Rectal smooth muscle tissue (tissue), 1 donor: Measurements from ENCODE around the gene C3orf22.
"Not testable (repeated sequence)": the region's sequence is repeated elsewhere in the genome, so short reads cannot be mapped to it uniquely, and the experiment has no call there.

ENCODE experiments used
- H3K27ac ChIP-seq: one replicate; pipeline ENCODE4 v1.7.0; 2013; ENCODE audit warnings: low read depth, low read length, inconsistent platforms
- H3K27me3 ChIP-seq: one replicate; pipeline ENCODE4 v1.7.0; 2013; ENCODE audit warnings: low read length; ENCODE audit not compliant: control insufficient read depth, insufficient read depth
- H3K36me3 ChIP-seq: one replicate; pipeline ENCODE4 v1.7.0; 2013; ENCODE audit warnings: low read length; ENCODE audit not compliant: control insufficient read depth, insufficient read depth
- H3K4me1 ChIP-seq: one replicate; pipeline ENCODE4 v1.7.0; 2013; ENCODE audit warnings: low read length; ENCODE audit not compliant: control insufficient read depth, insufficient read depth
- H3K4me3 ChIP-seq: one replicate; pipeline ENCODE4 v1.7.0; 2013; ENCODE audit warnings: low read length
- H3K9ac ChIP-seq: one replicate; pipeline ENCODE4 v1.7.0; 2013; ENCODE audit warnings: low read length

Gene C3orf22

GRCh38 chr3:126537730-126538281, 20.9 kb downstream of the C3orf22 start:
- peaks cover 2% of the 10 kb centered on the region for H3K27me3 ChIP-seq
- no peaks in the 10 kb centered on the region for H3K36me3 ChIP-seq

GRCh38 chr3:126537116-126537729, 21.5 kb downstream of the C3orf22 start:
- no peaks in the 10 kb centered on the region for H3K36me3 ChIP-seq
- H3K4me1 ChIP-seq, result no peaks in the 10 kb centered on the region
- peaks cover 2% of the 10 kb centered on the region for H3K27me3 ChIP-seq
- no peak overlapping the region for H3K27ac ChIP-seq
- H3K4me3 ChIP-seq, result no peak overlapping the region
- H3K9ac ChIP-seq, result no peak overlapping the region

More at GRCh38 chr3:126537730-126538281, 20.9 kb downstream of the C3orf22 start:
- no peak overlapping the region for H3K27ac ChIP-seq
- no peak overlapping the region for H3K4me3 ChIP-seq
- no peak overlapping the region for H3K9ac ChIP-seq
- no peaks in the 10 kb centered on the region for H3K4me1 ChIP-seq

- Histone ChIP-seq H3K9ac (no peak overlapping the region), H3K36me3 (no peaks in the 10 kb centered on the region), H3K27me3 (peaks cover 2% of the 10 kb centered on the region), H3K27ac (no peak overlapping the region), H3K4me1 (no peaks in the 10 kb centered on the region), H3K4me3 (no peak overlapping the region)
Observed at GRCh38 chr3:126536126-126536525, 22.6 kb downstream of the C3orf22 start.

GRCh38 chr3:126535636-126536035, 23.1 kb downstream of the C3orf22 start:
- Histone ChIP-seq H3K27ac (no peak overlapping the region), H3K4me3 (no peak overlapping the region), H3K4me1 (no peaks in the 10 kb centered on the region), H3K36me3 (no peaks in the 10 kb centered on the region), H3K27me3 (peaks cover 2% of the 10 kb centered on the region), H3K9ac (no peak overlapping the region)

DNA sequence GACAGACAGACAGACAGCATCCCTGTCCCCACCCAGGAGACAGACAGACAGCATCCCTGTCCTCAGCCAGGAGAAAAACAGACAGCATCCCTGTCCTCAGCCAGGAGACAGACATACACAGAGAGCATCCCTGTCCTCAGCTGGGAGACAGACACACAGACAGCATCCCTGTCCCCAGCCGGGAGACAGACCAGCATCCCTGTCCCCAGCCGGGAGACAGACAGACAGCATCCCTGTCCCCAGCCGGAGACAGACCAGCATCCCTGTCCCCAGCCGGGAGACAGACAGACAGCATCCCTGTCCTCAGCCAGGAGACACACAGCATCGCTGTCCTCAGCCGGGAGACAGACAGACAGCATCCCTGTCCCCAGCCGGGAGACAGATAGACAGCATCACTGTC, 24.0 kb downstream of the C3orf22 start:
- not testable (repeated sequence) for H3K9ac ChIP-seq, H3K27ac ChIP-seq, H3K27me3 ChIP-seq

GRCh38 chr3:126533506-126533905, 25.2 kb downstream of the C3orf22 start:
- Histone ChIP-seq H3K27ac (no peak overlapping the region), H3K27me3 (peaks cover 2% of the 10 kb centered on the region), H3K36me3 (no peaks in the 10 kb centered on the region), H3K9ac (no peak overlapping the region), H3K4me1 (no peaks in the 10 kb centered on the region), H3K4me3 (no peak overlapping the region)

More for the DNA sequence above, 24.0 kb downstream of the C3orf22 start:
- H3K36me3 ChIP-seq, H3K4me3 ChIP-seq, H3K4me1 ChIP-seq: not testable (repeated sequence)

DNA sequence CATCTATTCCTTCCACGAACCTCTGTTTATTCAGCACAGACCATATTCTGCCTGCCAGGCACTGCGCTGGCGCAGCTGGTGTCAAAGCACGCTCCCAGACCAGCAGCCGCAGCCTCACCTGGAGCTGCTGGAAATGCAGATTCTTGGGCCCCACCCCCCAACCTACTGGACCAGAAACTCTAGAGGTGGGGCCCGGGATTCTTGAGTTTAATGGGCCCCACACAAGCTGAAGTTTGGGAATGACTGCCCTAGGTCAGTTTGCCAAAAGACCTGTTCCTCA, 27.7 kb downstream of the C3orf22 start:
- Histone ChIP-seq H3K27me3 (no peaks in the 10 kb centered on the region), H3K27ac (no peak overlapping the region), H3K4me3 (no peak overlapping the region), H3K4me1 (no peaks in the 10 kb centered on the region), H3K36me3 (no peaks in the 10 kb centered on the region), H3K9ac (no peak overlapping the region)

GRCh38 chr3:126530171-126531050, 28.3 kb downstream of the C3orf22 start:
- no peak overlapping the region for H3K9ac ChIP-seq
- no peaks in the 10 kb centered on the region for H3K4me1 ChIP-seq
- no peaks in the 10 kb centered on the region for H3K27me3 ChIP-seq
- H3K4me3 ChIP-seq, result no peak overlapping the region
- no peak overlapping the region for H3K27ac ChIP-seq
- H3K36me3 ChIP-seq, result no peaks in the 10 kb centered on the region

- Histone ChIP-seq H3K27me3 (no peaks in the 10 kb centered on the region), H3K36me3 (no peaks in the 10 kb centered on the region), H3K4me1 (no peaks in the 10 kb centered on the region), H3K4me3 (no peak overlapping the region), H3K27ac (no peak overlapping the region), H3K9ac (no peak overlapping the region)
Observed at GRCh38 chr3:126529585-126530170, 29.1 kb downstream of the C3orf22 start.

GRCh38 chr3:126528800-126529541, 29.8 kb downstream of the C3orf22 start:
- H3K27me3 ChIP-seq, result no peaks in the 10 kb centered on the region
- no peak overlapping the region for H3K9ac ChIP-seq
- H3K27ac ChIP-seq, result no peak overlapping the region
- H3K4me1 ChIP-seq, result no peaks in the 10 kb centered on the region
- no peaks in the 10 kb centered on the region for H3K36me3 ChIP-seq
- no peak overlapping the region for H3K4me3 ChIP-seq

DNA sequence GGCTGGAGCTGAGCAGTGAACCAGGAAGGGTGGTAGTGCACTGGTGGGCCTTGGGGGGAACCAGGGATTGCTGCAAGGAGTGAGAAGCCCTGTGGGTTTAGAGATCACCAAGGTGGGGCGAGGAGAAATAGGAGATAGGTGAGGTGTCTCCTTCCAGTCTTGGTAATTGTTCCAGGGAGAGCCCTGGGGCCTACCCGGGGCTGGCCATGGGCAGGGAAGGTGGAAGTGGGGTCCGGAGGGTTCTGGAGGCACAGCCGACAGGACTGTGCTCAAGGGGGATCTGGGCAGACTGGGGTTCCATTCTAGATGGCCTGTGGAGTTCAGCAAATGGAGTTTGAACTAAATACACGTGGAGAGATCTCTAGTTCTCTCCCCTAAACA, 30.3 kb downstream of the C3orf22 start:
- no peaks in the 10 kb centered on the region for H3K4me1 ChIP-seq
- no peak overlapping the region for H3K9ac ChIP-seq
- peaks cover 3% of the 10 kb centered on the region for H3K27me3 ChIP-seq
- no peak overlapping the region for H3K27ac ChIP-seq
- no peak overlapping the region for H3K4me3 ChIP-seq
- H3K36me3 ChIP-seq, result no peaks in the 10 kb centered on the region
